GM18951 (cell line): ENCODE results near the gene NRIP1.

ENCODE experiments used
- POLR2A ChIP-seq: IDR thresholded peaks from 4 replicates; pipeline ENCODE4 v1.6.1; 2011; ENCODE audit warnings: mild to moderate bottlenecking; ENCODE audit not compliant: insufficient read length, insufficient read depth; ENCODE audit errors: extremely low read depth
- in situ Hi-C: fragments of 300-500 bp; cut with MboI; formaldehyde crosslinking; loops from one replicate; pipeline ENCODE4 v1.12.0; 2022; ENCODE audit warnings: low sequenced_read_pairs, mixed read lengths, inconsistent platforms; ENCODE audit not compliant: unreplicated experiment

NRIP1 gene

DNA sequence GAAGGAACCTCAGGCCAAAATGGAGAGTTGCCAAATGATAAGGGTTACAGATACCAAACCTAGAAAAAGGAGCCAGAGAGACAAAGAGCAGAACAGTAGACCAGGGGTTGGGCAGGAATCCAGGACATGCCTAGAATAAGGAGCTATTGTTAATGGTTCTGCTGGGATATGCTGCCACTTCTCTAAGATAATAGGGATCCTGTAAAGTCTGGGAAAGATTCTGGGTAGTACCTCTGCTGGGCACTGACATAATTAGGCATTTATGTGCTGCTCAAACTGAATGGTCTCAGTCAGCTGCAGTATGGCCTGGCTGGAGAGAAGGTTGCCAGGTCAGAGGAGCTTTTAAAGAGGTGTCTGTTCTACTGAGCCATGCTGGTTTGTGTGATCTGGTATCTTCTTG is 19.9 kb upstream of the NRIP1 start:
- TF ChIP-seq POLR2A, result no peak
- in situ Hi-C loops, result no loop called here

DNA sequence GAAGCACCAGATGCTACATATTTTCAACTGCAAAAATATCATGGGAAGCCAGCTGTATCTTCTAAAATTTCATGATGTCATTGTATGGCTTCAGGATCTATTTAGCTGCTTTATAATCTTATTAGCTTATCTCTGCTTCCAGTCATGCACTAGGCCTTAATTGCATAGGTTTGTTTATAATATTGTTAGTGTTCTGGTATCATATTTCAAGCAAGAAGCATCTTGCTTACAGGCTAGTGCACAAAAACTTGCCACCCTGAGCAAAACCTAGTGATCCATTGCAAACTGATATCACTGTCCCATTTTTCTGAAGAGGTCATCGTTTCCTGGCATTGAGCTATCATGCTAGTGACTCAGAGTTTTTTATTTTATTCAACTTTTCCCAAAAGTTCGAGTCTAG is 15.7 kb upstream of the NRIP1 start:
- no peak for TF ChIP-seq POLR2A
- in situ Hi-C loops, result no loop called here

DNA sequence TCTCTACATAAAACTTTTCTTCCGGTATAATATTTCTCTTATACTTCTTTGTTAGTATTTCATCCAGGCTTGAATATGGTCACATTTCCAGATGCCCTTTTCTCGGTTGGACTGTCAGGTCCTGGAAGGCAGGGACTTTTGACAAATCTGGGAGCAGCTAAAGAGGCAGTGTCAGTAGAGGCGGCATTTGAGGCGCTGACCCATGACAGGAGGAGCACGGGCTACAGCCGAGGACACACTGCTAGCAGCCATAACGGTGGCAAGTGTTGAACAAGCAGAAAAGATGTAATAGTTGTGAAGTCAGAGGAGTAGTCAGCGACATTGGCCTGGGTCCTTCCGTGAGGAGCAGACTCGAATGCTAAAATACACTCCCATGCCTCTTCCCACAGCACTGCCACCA is 14.5 kb upstream of the NRIP1 start:
- TF ChIP-seq POLR2A, result no peak
- in situ Hi-C loops, result no loop called here

DNA sequence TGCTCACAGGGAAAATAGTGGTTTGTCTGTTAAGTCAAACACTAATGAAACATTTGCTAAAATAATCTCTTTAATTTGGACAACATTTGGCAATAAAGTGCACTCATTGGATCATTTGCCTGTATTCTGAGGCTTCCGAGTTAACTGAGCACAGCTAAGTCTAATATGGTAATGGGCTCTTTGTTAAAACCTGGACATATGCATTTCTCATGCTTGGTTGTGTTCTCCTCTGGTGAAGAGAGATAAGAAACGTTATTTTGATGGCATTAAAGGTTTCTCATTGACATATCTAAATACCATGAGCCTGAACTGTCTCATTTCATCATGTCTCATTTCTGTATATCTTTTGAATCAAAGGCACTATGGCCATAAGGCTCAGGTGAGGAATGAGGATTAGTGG is 13.4 kb upstream of the NRIP1 start:
- in situ Hi-C loops, result no loop called here

DNA sequence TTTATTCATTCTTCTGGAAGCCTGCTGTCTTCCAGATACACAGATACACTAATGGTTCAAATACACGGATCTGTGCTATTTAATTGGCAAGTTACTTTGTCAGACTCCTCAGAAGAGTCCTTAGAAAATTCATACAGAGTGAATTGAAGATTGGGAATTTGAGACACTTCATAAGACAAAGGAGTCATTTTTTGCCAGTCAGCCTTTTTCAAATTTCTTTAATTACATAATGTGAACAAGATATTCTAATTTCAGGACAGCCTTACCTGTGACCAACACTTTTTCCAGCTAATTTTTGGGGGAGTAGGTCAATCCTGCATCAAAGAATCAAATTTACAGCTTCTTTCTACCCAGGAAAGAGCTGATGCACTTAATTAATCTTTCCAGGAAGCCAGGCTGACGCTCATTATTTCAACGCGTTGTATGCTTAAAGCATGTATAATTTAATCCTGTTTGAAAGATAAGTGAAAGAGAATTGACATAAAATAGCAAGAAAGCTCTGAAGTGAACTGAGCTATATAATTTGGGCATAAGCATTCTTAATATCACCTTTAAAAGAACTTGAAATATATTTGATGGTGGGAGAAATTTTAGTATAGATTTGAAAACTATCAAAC is 12.8 kb upstream of the NRIP1 start:
- in situ Hi-C loops, result no loop called here
- no peak for TF ChIP-seq POLR2A

More for the DNA sequence above, 13.4 kb upstream of the NRIP1 start:
- no peak for TF ChIP-seq POLR2A

DNA sequence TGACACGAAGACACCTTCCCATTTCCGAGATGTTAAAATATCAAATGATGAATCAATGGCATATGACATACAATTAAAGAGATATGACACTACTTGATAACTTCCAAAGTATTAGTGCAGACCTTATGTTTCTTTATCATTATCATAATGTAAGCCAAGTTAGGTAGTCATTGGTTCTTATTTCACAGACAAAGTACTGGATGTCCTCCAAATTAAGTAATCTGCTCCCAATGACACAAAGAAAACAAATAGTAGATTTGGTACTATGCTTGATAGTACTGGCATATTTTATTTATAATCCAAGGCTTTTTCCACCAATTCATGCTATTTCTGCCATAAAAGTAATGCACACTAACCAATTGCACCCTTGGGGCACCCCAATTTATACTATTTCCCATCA is 11.9 kb upstream of the NRIP1 start:
- in situ Hi-C loops, result no loop called here
- TF ChIP-seq POLR2A, result no peak

DNA sequence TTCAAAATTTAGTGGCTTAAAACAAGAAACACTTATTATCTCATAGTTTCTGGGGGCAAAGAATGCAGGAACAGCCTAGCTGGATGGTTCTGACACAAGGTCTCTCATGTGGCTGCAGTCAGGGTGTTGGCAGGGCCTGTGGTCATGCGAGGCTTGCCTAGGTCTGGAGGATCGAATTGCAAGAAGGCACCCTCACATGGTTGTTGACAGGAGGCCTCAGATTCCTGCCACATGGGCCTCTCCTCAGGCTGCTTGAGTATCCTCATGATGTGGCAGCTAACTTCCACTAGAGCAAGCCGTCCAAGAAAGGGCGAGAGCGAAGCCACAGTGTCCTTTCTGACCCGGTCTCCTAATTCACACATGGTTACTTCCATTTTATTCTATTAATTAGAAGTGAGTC is 6.2 kb upstream of the NRIP1 start:
- no peak for TF ChIP-seq POLR2A
- in situ Hi-C loops, result no loop called here

DNA sequence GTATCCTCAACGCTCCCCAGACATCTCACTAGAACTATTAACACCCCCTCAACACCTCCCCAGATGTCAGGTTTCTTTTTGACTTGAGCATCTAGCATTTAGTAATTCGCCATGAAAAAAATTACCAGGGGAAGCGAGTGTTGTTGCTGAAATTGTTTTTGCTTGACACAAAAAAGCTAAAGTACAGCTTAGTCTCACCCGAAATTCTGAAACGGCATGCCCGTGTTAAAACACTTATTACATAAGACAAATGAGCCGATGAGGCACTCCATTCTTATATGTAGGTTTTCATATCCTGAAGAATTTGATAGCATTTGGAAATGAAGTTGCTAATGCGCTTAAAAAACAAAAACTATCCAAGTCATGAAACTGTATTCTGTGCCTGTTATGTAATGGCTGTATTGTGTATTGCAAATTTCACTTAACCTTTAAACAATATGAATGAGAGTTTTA is 1.3 kb upstream of the NRIP1 start:
- in situ Hi-C loops, result no loop called here
- TF ChIP-seq POLR2A, result no peak

DNA sequence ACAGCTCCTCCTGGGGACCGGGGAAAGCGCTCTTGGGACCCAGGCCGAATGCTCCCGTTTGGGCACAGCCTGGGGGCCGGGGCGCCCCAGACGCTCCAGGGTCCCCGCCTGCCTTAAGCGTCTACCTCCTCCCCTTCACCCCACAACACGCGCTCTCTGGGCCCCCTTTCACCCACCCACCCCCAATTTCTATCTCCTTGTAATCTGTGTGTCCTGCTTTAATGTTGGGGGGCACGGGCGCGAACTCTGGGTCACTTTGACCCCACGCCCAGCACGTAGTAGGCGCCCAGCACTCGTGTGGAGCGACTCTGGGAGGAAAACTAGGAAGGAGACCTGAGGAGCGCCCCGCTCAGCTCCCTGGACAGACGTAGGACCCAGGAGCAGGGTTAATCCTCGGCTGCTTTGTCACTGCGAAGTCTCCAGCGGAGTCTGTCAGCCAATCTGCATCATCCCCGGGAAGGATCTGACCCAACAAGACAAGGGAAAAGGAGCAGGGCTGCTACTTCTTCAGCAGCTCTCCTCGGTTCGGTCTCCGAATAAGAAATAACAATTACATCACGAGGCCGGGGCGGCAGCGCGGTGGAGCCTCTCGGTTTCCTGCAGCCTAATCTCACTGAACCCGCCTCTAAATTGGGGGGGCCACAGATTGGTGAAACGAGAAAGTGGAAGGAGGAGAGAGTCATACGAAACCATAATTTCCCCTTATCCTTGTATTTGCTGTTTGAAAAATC is 757 bp upstream of the NRIP1 start:
- no peak for TF ChIP-seq POLR2A
- in situ Hi-C loops, result no loop called here

DNA sequence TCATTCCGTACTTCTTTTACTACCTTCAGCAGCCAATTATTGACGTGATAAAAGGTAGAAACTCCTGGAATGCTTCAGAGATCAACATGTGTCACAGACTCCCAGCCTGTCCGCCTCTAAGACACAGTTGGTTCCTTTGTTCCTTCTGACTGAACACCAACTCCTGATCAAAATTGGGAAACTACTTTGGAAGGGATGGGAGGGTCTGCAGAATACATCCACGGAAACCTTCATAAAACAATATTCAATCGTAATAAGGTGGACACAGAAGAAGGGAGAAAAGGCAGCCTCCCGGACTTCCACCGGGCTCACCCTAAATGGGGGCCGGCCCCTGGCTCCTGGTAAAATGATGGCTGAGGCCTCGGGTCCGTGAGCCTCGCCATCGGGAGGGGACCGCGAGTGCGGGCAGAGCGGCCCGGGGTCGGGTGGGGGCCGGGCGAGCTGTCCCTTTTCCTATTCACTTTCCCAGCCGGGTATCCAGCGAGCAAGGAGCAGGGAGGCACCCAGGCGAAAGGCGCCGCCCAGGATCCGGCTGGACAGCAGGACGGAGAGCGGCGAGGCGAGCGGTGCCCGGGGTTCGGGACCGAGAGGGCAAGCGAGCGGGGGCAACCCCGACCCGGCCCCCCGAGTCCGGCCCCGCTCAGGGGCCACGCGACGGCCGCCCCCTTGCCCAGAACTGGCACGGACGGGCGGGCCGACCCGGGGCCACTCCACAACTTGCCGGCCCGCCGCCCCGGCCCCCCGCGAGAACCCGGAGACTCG is 805 bp downstream of the NRIP1 start:
- TF ChIP-seq POLR2A, result no peak
- in situ Hi-C loops, result no loop called here

DNA sequence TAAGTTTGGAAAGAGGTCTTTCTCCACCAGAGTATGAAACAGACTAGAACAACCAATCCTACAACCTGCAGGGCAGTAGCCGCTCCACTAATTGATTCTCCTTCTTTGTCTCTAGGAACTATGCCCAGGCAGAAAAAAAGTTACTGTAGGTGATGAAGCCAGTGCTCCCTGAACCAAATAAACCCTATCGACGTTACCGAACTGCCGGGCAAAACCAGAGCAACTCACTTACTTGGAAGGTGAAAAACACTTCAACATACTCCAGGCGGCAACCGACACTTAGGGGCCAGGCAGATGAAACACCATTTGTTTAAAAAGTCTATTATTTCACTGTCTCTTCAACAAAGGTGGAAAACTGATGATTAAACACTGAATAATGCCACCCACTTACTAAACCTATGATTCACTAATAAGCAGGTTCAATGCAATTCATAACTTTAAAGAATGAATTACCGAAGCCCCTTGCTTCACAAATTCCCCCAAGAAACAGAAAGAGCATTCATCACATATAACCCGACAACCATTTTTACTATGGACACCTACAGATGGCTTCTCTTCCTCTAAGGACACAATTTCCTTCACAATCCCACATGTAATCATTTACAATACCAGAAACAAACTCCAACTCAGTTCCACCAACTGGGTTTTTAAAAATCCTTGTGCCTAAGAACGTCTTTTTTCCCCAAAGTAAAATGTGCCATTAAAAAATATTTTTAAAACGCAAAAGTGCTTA is 1.6 kb downstream of the NRIP1 start:
- no peak for TF ChIP-seq POLR2A

DNA sequence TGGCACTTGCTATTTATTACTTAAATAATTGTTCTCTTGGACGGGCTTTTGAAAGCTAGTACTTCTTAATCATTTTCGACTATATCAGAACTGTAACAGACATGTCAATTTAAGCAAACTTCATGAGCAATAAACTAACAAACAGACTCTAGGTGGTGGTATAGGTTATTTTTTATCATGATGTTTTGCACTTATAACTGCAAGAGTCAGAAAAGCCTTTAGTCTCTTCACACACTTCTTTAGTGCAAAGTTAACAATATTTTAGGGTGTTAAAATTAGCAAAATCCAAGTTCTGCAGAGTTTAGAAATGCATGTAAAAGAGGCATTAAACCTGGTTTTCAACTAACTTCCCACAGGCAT is 2.2 kb downstream of the NRIP1 start:
- no peak for TF ChIP-seq POLR2A
- in situ Hi-C loops, result no loop called here

More for the DNA sequence above, 1.6 kb downstream of the NRIP1 start:
- in situ Hi-C loops, result no loop called here
